GM12878 (cell line): ENCODE results near the gene RAD51B.
"Not testable (repeated sequence)": the region's sequence is repeated elsewhere in the genome, so short reads cannot be mapped to it uniquely, and the experiment has no call there.

Experiments
- BHLHE40 ChIP-seq, 2 experiments: fragments of 450-650 bp in 1 of 2; IDR thresholded peaks; 2 replicates each; pipeline ENCODE4 v1.6.1; 2011 to 2017; ENCODE audit warnings: low read depth in 2 of 2, borderline replicate concordance in 1 of 2, improper control_type of control experiment in 1 of 2, low read length in 1 of 2, mild to moderate bottlenecking in 1 of 2
- CTCF ChIP-seq, 3 experiments: IDR thresholded peaks in 2 of 3; conservative IDR thresholded peaks in 1 of 3; 2 replicates each; pipeline ENCODE4 v1.5.1; 2011; ENCODE audit warnings: low read depth in 3 of 3, low read length in 3 of 3, mild to moderate bottlenecking in 3 of 3, control low read depth in 2 of 3, moderate library complexity in 2 of 3, inconsistent platforms in 1 of 3, mixed read lengths in 1 of 3; ENCODE audit not compliant: control insufficient read depth in 2 of 3, insufficient read depth in 1 of 3; ENCODE audit errors: extremely low read depth in 1 of 3
- E2F4 ChIP-seq: IDR thresholded peaks from 2 replicates; pipeline ENCODE4 v1.6.1; 2012; ENCODE audit warnings: low read depth, low read length, improper control_type of control experiment
- ESRRA ChIP-seq: IDR thresholded peaks from 2 replicates; pipeline ENCODE4 v1.6.1; 2012; ENCODE audit warnings: mild to moderate bottlenecking, low read length, improper control_type of control experiment
- ETV6 ChIP-seq, 2 experiments: fragments of 450-650 bp in 1 of 2; IDR thresholded peaks in 1 of 2; conservative IDR thresholded peaks in 1 of 2; 2 replicates each; pipeline ENCODE4 v1.6.1; 2014; ENCODE audit warnings: antibody characterized with exemption in 1 of 2, borderline replicate concordance in 1 of 2, low read depth in 1 of 2, mild to moderate bottlenecking in 1 of 2, moderate library complexity in 1 of 2
- POLR2A ChIP-seq: IDR thresholded peaks from 2 replicates; pipeline ENCODE4 v1.6.1; 2011; ENCODE audit warnings: low read depth, mild to moderate bottlenecking, low read length
- SIN3A ChIP-seq: IDR thresholded peaks from 2 replicates; pipeline ENCODE4 v1.6.1; 2012; ENCODE audit warnings: low read depth, low read length, improper control_type of control experiment
- STAT3 ChIP-seq: IDR thresholded peaks from 2 replicates; pipeline ENCODE4 v1.6.1; 2011; ENCODE audit warnings: low read depth, low read length, improper control_type of control experiment

GRCh38 chr14:68662826-68663225 lies 843.2 kb downstream of the RAD51B start:
- not testable (repeated sequence) for TF ChIP-seq BHLHE40 (IDR thresholded peaks at IDR 0.05; ENCODE audit: borderline replicate concordance in 1 of 2, low read depth in 2 of 2, low read length in 1 of 2); ESRRA; CTCF (IDR thresholded peaks at IDR 0.05 in 2 of 3, conservative IDR thresholded peaks at IDR 0.05 in 1 of 3; ENCODE audit: control insufficient read depth in 2 of 3, extremely low read depth in 1 of 3, insufficient read depth in 1 of 3, low read depth in 3 of 3, low read length in 3 of 3); ETV6 (conservative IDR thresholded peaks at IDR 0.05 in 1 of 2, IDR thresholded peaks at IDR 0.05 in 1 of 2; ENCODE audit: borderline replicate concordance in 1 of 2, low read depth in 1 of 2); POLR2A; STAT3; SIN3A; E2F4
